HG02970 (cell line): ENCODE results near the gene DBR1.
A peak's percentile ranks its signal among the peaks of the same experiment; 100 is the strongest.

Source experiments
- ATAC-seq: cut with Tn5 transposase; IDR thresholded peaks from one replicate; pipeline ENCODE4 v1.9.1; 2021; ENCODE audit warnings: mild to moderate bottlenecking, moderate library complexity, moderate number of reproducible peaks; ENCODE audit not compliant: unreplicated experiment, low FRiP score

The DBR1 gene

DNA sequence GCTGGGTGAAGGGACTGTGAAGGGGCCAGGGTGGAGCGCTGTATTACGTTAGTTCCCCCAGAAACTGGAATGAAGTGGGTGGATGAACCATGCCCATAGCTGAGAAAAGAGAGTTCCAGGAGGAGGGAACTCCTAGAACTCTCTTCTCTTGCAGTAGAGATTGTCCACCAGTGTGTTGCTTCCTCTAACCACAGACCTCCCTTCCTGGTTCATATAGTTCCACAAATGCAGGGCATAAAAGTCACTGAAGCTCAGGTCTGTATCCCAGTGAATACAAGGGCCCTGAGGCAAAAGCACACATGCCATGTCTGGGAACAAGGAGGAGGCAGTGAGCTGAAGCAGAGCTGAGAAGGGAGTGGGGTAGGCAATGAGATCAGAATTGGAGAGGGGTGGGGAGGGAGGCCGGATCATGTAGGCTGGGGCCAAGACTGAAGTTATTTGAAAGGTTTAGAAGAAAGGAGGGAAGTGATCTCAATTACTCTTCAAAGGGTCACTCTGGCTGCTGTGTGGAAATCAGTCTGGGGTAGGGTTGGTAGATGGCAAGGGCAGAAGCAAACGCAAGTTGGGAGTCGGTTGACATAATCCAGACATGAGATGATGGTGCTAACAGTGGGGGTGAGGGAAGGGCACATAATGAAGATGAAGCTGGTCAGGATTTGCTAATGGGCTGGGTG lies 49.0 kb downstream of the DBR1 start:
- no peak for ATAC-seq

DNA sequence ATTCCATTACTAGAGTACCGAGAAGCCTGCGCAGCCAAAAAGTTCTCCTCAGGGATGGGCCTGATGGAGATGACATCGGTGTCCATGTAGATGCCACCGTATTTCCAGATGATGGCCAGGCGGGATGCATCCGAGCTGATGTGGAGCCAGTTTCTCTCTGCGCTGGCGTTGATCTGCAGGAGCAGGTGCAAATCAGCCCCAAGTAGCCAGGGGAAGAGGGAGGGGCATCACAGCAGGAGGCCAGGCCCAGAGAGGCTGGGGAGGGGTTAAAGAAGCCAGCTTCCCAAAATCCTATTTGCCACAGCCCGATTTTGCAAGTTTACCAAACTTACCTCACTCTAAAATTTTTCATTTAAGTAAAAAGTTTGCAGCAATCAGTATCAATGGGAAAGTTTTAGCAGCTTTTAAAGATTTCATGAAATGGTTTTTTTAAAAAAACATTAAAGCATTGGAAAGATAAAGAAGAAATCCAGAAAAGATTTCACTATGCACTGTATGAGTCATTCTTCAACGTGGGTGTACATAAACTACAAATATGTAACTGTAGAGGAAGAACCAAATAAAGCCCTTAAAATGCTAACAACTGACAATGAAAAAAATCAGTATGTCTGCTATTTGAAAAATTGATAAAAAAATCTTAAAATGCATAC lies 49.9 kb downstream of the DBR1 start:
- no peak for ATAC-seq

DNA sequence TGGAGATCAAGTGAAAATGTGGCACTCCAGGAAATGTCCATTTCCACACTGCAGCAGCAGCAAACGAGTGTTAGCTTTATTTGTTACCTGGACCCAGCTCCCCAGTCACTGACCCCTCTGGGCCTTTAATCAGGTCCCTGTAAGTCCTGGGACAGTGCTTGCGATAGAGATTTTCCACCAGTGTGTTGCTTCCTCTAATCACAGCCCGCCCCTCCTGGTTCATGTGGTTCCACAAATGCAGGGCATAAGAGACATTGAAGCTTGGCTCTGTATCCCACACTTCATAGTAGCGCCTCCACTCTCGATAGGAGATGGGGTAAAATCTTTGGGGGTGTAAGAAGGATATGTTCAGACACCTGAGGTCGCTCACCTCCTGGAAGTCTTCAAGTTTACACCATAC lies 50.5 kb downstream of the DBR1 start:
- ATAC-seq, result no peak

GRCh38 chr3:138119423-138119766 lies 55.3 kb downstream of the DBR1 start:
- no peak for ATAC-seq

DNA sequence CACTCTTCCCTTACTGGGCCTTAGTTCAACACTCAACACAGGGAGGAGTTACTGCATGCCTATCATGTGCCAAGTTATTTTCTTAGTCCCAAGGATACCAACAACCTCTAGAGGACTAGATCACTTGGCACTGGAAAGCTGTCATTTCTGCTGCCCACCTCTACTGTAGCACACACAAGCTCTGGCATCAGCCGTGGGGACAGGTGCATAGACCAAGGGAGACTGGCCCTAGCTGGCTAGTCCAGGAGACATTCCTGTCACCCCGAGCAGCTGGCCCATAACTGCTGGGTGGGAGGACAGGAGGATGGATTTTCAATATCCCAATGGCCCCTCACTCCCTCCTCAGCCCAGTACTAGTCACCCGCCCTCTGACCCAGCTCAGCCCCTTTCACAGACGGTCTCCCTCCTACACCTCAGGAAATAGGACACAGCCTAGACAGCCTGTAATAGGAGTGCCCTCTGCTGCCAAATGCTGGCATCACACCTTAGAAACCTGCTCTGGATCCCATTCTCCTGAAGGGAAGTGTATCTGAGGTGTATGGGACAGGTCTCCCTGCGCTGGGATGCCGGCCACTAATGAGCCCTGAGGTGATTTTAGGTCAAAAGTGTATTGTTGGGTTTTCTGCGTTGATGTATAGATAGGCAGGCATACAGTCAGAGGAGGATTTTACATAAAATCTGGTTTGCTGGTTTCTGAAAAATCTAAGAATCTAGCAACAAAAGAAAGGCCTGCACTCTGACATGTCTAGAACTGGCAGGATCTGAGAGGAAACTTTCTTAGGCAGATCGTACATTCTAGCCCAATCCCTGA lies 55.9 kb downstream of the DBR1 start:
- peak; percentile 49 for ATAC-seq

GRCh38 chr3:138114988-138115971 lies 59.4 kb downstream of the DBR1 start, which contains the start of gene DZIP1L:
Gene DZIP1L, minus strand, starts transcription at chr3:138115608. Its CDS starts 11,637 bp downstream, at chr3:138103971.
- ATAC-seq, result peak; percentile 78

- ATAC-seq, result no peak
Measured at GRCh38 chr3:138114431-138114918, 60.2 kb downstream of the DBR1 start.

- ATAC-seq, result no peak
Measured at GRCh38 chr3:138113326-138113725, 61.4 kb downstream of the DBR1 start.

DNA sequence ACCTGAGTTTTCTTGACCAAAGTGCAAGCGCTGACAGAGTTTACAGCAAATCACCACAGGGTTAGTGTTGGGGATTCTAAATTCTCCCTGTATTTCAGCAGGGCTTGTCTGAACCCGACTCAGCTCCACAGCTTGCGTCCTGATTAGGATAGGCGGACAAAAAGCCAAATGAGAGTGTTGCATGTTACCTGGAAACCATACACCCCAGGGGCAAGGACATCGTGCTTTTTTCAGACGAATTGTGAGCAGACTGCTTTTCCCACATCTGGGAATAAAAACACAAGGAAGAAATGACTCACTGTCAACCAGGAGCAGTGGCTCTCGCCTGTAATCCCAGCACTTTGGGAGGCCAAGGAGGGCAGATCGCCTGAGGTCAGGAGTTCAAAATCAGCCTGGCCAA lies 62.4 kb downstream of the DBR1 start:
- ATAC-seq, result no peak
